ENCODE data around the gene MBNL3.
"Not testable (repeated sequence)": the region's sequence is repeated elsewhere in the genome, so short reads cannot be mapped to it uniquely, and the experiment has no call there.

MBNL3 gene

DNA sequence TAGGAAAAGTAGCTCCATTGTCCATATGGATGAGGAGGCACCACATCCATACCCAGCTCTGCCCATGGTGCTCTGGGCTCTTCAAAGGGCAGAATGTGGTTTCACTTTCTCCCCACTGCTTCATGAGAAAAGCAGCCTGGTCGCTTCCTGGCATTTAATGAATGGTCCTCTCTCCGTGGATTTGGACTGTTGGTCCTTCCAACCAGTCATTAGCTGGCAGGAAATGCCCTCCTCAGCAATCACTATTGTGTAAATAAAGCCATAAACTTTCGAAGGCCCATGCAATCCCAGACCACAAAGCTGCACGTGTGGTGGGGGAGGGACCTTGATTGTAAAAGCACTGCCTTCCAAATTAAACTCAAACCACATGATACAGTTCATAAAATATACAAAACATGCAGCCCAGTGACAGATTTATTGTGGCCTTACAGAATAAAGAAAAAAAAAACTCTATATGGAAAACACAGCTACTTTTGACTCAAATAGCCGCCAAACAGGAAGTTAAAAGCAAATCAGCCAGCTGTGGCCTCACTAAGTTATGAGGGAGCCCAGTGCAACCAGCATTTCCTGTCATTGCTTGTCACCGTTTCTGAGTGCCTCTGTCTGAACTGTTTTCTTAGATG is 8.1 kb downstream of the MBNL3 start:
- H3K4me3 ChIP-seq (ENCODE audit: low read depth, low read length): no peak overlapping the region

DNA sequence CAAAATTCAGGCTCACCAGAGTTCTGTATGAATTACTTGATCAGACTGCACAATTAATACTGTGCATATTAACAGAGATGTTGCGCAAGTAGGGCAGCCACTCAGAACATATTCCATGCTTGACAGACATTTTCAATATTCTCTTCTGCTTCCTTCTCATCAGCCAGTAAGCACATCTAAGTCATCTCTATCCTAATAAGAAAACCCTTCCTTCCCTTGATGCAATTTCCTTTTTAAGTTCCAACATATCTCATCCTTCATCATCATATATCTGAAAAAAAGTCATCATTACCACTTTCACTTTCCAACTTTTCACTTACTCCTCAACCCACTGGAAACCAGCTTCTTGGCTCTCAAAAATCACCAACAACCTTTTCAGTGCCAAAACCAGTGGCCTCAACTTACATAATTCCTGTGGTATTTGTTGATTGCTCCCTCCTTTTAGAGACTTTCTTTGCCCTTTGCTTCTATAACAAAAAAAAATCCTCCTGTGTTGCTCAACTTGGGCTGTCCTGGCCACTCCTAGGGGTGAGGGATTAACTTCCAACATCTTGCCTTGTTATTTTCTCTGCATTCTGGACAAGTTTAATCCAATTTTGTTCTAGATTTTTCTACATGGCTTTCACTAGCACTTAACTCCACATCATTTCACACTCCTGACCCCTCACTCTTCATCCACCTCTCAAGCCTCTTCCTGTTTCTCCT is 14.1 kb downstream of the MBNL3 start:
- no peak overlapping the region for H3K4me3 ChIP-seq (ENCODE audit: low read depth, low read length)

DNA sequence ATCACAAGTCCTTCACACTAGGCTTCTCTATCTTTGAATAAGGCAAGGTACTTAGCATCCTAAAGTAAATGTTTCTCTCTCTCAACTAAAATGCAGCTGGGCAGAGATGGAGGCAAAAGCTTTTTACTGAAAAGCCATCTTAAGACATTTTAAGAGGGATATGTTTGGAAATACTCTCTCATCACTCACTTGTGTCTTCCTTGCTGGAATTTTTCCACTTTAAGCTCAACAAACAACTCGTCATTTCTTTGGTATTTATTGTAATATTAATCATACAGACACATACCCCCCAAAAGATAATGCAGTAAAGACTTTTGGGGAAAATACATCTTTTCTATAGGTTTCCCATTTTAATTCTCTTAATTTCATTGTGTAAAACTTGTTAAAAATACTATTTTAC is 16.4 kb downstream of the MBNL3 start:
- H3K4me3 ChIP-seq (ENCODE audit: low read depth, low read length): no peak overlapping the region

DNA sequence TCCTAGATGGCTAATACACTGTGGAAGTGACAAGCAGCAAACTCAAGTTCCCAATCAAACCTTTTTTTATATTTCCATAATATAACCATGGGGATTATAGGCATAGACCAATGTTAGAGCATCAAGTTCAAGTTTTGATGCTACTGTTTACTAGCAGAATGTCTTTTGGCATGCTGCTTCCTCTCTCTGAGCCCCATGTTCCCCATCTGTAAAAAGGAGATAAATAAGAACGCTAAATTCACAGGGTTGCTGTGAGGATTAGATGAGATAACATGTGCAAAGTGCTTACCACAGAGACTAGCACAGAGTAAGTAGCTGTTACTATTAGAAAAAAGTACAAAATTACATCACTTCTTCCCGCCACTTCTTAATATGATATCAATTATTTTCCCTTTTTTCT is 18.0 kb downstream of the MBNL3 start:
- H3K4me3 ChIP-seq (ENCODE audit: low read depth, low read length): no peak overlapping the region

GRCh38 chrX:132470179-132470578 is 18.7 kb downstream of the MBNL3 start:
- H3K4me3 ChIP-seq (ENCODE audit: low read depth, low read length): no peak overlapping the region

DNA sequence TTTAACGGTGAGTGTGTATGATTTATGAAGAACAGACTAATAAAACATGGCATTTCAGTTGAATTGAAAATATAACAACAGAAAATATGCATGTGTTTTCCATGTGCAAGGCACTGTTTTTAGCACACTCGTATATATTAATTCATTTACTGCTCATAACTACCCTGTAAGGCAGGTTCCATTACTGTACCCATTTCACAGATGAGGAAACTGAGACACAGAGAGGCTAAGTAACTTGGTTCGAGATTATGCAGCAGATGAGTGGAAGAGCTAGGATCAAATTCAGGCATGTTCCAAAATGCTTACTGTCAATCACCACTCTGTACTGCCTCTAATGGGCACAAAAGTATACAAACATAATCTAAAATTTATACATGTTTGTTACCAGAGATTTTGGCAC is 20.4 kb downstream of the MBNL3 start:
- no peak overlapping the region for H3K4me3 ChIP-seq (ENCODE audit: low read depth, low read length)

DNA sequence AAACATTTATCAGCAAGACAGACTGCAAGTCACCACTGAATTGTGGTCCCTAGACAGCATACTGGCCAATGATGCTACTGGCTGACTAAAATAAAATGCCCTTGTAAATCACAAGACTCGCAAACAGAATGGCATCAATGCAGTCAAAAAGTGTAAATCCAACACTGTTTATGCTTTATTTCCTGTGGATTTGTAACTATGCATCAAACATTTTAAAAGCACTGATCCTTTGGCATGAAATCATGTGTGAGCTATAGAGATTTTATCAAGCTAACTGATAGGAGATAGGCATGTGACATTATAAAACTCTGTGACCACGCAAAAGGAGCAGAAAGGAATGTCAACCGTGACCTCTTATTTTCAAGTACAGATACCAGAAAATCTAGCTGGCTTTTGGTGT is 20.8 kb downstream of the MBNL3 start:
- H3K4me3 ChIP-seq (ENCODE audit: low read depth, low read length): no peak overlapping the region

DNA sequence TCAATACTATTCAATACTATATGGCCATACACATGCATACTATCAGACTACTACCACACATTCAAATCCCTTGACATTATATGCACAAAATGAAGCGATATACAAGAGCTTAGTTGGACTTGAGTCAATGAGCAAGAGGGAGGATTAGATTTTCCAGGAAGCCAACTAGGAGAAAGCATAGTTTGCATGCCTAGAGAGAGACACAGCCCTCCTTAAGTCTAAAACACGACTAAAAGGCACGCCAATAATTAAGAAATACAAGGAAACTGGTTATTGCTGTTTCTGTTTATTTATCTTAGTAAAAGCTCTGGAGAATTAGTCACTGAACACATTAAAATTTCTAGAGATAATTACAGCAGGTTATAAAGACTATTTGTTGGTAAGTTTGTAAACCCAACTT is 21.8 kb downstream of the MBNL3 start:
- H3K4me3 ChIP-seq (ENCODE audit: low read depth, low read length): no peak overlapping the region

DNA sequence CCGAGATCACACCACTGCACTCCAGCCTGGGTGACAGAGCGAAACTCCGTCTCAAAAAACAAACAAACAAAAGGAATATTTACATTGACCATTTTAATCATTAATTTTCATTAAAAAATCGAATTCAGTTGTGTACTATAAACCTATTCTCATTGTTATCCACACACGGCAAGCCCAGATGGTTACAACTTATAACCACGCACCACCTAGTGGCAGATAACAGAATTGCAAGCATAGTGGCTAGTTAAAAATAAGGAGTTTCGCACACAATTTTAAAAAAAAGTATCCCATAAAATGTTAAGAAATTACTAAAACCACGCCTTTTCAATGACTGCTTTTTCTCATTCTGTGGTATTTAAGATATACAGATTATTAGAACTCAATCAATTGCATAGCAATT is 25.4 kb downstream of the MBNL3 start:
- no peak overlapping the region for H3K4me3 ChIP-seq (ENCODE audit: low read depth, low read length)

GRCh38 chrX:132461886-132462285 is 27.0 kb downstream of the MBNL3 start:
- no peak overlapping the region for H3K4me3 ChIP-seq (ENCODE audit: low read depth, low read length)

- H3K4me3 ChIP-seq (ENCODE audit: low read depth, low read length): no peak overlapping the region
Observed at GRCh38 chrX:132452911-132453550, 35.8 kb downstream of the MBNL3 start.

- not testable (repeated sequence) for H3K4me3 ChIP-seq (ENCODE audit: low read depth, low read length)
Observed at GRCh38 chrX:132445909-132446308, 42.9 kb downstream of the MBNL3 start.

GRCh38 chrX:132444936-132445335 is 43.9 kb downstream of the MBNL3 start:
- no peak overlapping the region for H3K4me3 ChIP-seq (ENCODE audit: low read depth, low read length)

DNA sequence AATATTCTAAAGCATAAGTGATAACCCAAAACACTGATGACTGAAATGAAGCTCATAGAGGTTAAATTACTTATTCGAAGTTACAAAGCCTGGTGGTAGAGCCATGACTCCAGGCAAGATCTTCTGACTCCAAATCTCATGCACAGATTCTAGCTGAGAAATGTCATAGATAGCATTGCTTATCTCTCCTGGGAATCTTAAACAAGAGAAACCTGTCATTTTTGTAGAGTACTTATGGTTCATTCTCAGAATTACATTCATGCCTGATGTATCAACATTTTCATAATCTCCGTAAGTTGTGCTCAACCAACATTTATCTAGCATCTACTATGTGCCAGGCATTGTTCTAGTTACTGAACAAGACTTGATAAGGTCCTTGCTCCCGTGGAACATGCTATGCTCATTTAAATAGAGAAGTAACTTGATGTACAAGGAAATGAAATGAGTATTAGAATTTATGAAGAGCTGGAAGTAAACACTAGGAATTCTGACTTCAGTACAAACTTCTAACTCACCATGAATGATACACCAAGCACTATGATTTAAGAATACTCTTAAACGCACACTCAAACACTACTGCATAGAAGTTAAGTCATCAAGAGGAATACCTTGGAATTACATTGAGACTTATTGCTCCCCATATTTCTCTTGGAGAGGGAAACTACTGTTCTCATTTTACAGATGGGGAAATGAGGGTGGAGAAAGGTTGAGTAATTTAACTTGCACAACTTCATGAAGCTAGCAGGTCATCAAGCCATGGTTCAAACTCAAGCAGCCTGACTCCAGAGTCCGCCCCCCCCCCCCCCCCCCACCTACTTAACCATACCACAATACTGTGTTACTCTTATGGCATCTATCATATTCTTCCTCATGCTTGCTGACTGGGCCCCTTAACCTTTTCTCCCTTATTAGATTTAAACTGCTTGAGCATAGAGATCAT is 45.4 kb downstream of the MBNL3 start:
- H3K4me3 ChIP-seq (ENCODE audit: low read depth, low read length): no peak overlapping the region

GRCh38 chrX:132442691-132443090 is 46.1 kb downstream of the MBNL3 start:
- H3K4me3 ChIP-seq (ENCODE audit: low read depth, low read length): no peak overlapping the region

DNA sequence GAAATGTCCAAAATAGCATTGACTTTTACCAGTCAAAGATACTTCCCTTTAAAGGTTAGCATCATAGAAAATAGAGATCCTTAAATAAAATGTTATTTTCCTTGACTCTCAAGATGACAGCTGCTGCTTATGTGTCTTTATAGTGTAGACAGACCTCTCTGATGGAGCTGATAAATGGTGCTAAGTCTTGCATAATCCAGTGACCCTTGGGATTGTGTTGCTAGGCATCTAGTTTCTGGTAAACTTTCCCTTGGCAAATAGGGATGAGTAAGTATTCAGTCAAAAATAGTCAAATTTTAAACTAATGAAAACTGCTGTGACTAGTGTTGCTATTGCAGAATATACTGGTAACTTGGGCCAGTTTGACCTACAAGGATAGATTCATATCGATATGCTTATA is 53.6 kb downstream of the MBNL3 start:
- no peak overlapping the region for H3K4me3 ChIP-seq (ENCODE audit: low read depth, low read length)

DNA sequence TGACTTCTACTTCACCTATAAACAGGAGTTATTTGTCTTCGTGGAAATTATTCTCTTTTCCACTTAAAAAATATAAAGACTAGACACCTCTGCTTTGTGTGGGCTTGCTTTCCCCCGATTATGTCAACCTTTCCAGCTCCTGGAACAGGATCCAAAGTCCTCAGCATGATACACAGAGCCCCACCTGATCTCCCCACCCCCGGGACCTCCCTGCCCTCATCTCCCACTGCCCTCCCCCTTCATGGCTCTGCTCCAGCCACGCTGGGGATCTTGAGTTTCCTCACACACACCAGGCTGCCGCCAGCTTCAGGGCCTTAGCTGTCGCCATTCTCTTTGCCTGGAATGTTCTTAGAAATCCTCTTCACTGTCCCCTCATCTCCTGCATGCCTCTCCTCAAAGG is 55.3 kb downstream of the MBNL3 start:
- no peak overlapping the region for H3K4me3 ChIP-seq (ENCODE audit: low read depth, low read length)

DNA sequence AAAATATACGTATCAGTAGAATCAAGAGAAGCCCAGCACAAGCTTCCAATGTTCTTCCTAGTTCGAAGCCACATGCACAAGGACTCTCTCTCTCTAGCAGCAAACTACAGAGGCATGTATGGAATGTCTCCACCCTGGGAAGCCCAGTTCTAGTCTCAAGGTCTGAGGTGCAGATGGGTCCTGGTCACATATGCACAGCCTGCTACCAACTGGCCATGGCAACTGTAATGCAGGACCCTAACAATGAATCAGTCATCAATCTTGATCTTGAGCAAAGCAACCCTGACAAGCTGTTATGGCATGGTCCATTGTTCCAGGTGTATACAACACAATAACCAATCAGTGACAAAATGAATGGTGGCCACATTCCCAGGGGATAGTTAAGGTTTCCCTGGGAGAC is 55.8 kb downstream of the MBNL3 start:
- no peak overlapping the region for H3K4me3 ChIP-seq (ENCODE audit: low read depth, low read length)

DNA sequence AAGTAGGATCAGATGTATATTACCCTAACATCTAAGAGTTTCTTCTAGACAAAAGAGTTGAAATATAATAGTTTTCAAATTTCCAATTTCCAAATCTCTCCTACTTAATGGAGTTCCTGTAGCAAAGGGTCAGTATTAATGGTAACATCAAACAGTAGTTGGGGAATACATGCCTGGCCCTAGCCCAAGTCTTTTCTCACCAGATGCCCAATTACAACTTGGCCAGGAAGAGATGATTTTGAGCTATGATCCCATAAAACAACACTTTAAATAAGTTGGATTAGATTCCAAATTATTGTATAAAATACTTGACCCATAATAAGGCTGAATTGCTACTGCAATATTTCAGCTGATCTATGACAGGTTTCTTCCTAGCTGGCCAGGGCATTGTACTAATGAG is 59.9 kb downstream of the MBNL3 start:
- no peak overlapping the region for H3K4me3 ChIP-seq (ENCODE audit: low read depth, low read length)

- no peak overlapping the region for H3K4me3 ChIP-seq (ENCODE audit: low read depth, low read length)
Observed at GRCh38 chrX:132426695-132427281, 62.0 kb downstream of the MBNL3 start.

DNA sequence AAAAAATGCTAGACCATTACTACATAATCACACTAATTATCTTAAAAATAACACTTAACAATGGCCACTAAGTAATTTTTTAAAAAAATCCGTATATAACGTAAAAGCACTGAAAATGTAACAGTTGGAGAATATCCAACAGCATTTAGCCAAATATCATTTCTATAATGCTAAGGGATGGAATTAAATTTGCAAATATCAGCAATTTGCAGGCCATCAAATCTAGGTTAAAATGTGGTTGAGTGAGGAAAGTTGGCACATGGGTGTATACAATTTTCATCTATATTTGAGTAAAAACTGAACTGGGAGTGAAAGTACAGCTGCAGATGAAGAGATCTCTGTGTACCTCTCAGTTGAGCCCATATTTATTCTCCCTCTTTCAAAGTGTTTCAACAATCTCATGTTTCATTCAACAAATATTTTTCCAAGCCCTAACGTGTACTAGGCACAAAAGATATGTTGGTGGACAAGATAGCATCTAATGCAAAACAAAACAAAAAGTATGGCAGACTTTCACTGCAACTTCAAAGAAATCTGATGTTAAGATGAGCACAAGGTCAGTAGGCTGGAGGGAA is 63.0 kb downstream of the MBNL3 start:
- no peak overlapping the region for H3K4me3 ChIP-seq (ENCODE audit: low read depth, low read length)

All from iPS-11a (cell line).